Measurements from ENCODE around the gene DUSP5. TPM values are rescaled to one million over a fixed set of nuclear protein-coding genes. Genes with fewer than 3 reads are reported as not detected.

Gene DUSP5
- total RNA-seq, 1 experiment from 2014 or later = 34.0 TPM

- Mint-ChIP-seq H3K4me1 (ENCODE audit: low read depth, unreplicated experiment) (no peaks in the 10 kb centered on the region), H3K27me3 (ENCODE audit: unreplicated experiment) (no peaks in the 10 kb centered on the region), H3K27ac (ENCODE audit: unreplicated experiment) (peak overlapping the region; percentile 60), H3K4me3 (ENCODE audit: low read depth, unreplicated experiment) (peak overlapping the region; percentile 77), H3K36me3 (ENCODE audit: insufficient read depth, unreplicated experiment) (peaks cover 91% of the 10 kb centered on the region), H3K9me3 (ENCODE audit: low read depth, unreplicated experiment) (no peaks in the 10 kb centered on the region)
- intact Hi-C loops (cut with micrococcal nuclease; ENCODE audit: unreplicated experiment) = loop anchor here (5.0 kb wide), 2 partner anchors 34 to 176 kb away; no protein-coding TSS in a partner anchor
- no peak for DNase-seq
- TF ChIP-seq CTCF (IDR thresholded peaks at IDR 0.05; ENCODE audit: unreplicated experiment) = no peak
- BruUV-seq (replicated peaks) = no TSS peak
- CTCF ChIA-PET = no interaction called here
Measured at GRCh38 chr10:110502851-110503301, 5.2 kb downstream of the DUSP5 start.

GRCh38 chr10:110503528-110504110 is 5.9 kb downstream of the DUSP5 start:
- Mint-ChIP-seq H3K36me3 (ENCODE audit: insufficient read depth, unreplicated experiment) (peaks cover 93% of the 10 kb centered on the region), H3K4me3 (ENCODE audit: low read depth, unreplicated experiment) (peak overlapping the region; percentile 77), H3K27ac (ENCODE audit: unreplicated experiment) (peak overlapping the region; percentile 60), H3K4me1 (ENCODE audit: low read depth, unreplicated experiment) (no peaks in the 10 kb centered on the region), H3K27me3 (ENCODE audit: unreplicated experiment) (no peaks in the 10 kb centered on the region), H3K9me3 (ENCODE audit: low read depth, unreplicated experiment) (no peaks in the 10 kb centered on the region)
- intact Hi-C loops (cut with micrococcal nuclease; ENCODE audit: unreplicated experiment) = loop anchor here (5.0 kb wide), 2 partner anchors 34 to 176 kb away; no protein-coding TSS in a partner anchor
- no peak for DNase-seq
- CTCF ChIA-PET = no interaction called here
- no peak for TF ChIP-seq CTCF (IDR thresholded peaks at IDR 0.05; ENCODE audit: unreplicated experiment)
- no TSS peak for BruUV-seq (replicated peaks)

- Mint-ChIP-seq H3K9me3 (ENCODE audit: low read depth, unreplicated experiment) (no peaks in the 10 kb centered on the region), H3K27me3 (ENCODE audit: unreplicated experiment) (no peaks in the 10 kb centered on the region), H3K4me3 (ENCODE audit: low read depth, unreplicated experiment) (no peak overlapping the region), H3K4me1 (ENCODE audit: low read depth, unreplicated experiment) (no peaks in the 10 kb centered on the region), H3K27ac (ENCODE audit: unreplicated experiment) (peak overlapping the region; percentile 61), H3K36me3 (ENCODE audit: insufficient read depth, unreplicated experiment) (peaks cover 93% of the 10 kb centered on the region)
- no peak for TF ChIP-seq CTCF (IDR thresholded peaks at IDR 0.05; ENCODE audit: unreplicated experiment)
- DNase-seq = no peak
- CTCF ChIA-PET = interaction anchor here (0.6 kb wide), 1 partner anchor 332 kb away, joined by 3 read pairs; no protein-coding TSS in a partner anchor
- intact Hi-C loops (cut with micrococcal nuclease; ENCODE audit: unreplicated experiment) = loop anchor here (5.0 kb wide), 2 partner anchors 33 to 177 kb away; no protein-coding TSS in a partner anchor
- no TSS peak for BruUV-seq (replicated peaks)
Measured at GRCh38 chr10:110504111-110504735, 6.5 kb downstream of the DUSP5 start.

- H3K36me3 Mint-ChIP-seq (ENCODE audit: insufficient read depth, unreplicated experiment) = peaks cover 90% of the 10 kb centered on the region
- no peaks in the 10 kb centered on the region for H3K27me3 Mint-ChIP-seq (ENCODE audit: unreplicated experiment)
- no TSS peak for BruUV-seq (replicated peaks)
- TF ChIP-seq CTCF (IDR thresholded peaks at IDR 0.05; ENCODE audit: unreplicated experiment) = no peak
- no peaks in the 10 kb centered on the region for H3K9me3 Mint-ChIP-seq (ENCODE audit: low read depth, unreplicated experiment)
- CTCF ChIA-PET = interaction anchor here (0.6 kb wide), 1 partner anchor 333 kb away, joined by 3 read pairs; no protein-coding TSS in a partner anchor
- no peaks in the 10 kb centered on the region for H3K4me1 Mint-ChIP-seq (ENCODE audit: low read depth, unreplicated experiment)
- DNase-seq = no peak
- intact Hi-C loops (cut with micrococcal nuclease; ENCODE audit: unreplicated experiment) = no loop called here
- peak overlapping the region; percentile 61 for H3K27ac Mint-ChIP-seq (ENCODE audit: unreplicated experiment)
- no peak overlapping the region for H3K4me3 Mint-ChIP-seq (ENCODE audit: low read depth, unreplicated experiment)
Measured at GRCh38 chr10:110505130-110505770, 7.5 kb downstream of the DUSP5 start.

All from Calu3 (cell line).